Retinal pigment epithelial cell (primary cell): ENCODE data around the gene FAM163B.
A peak's percentile ranks its signal among the peaks of the same experiment; 100 is the strongest.

Experiments used
- DNase-seq: peaks from one replicate; pipeline ENCODE4 v3.0.0-alpha.2; 2010; ENCODE audit warnings: low read depth
- H3K4me3 ChIP-seq: 2 replicates; pipeline ENCODE4 v1.5.1; 2011; ENCODE audit warnings: mild to moderate bottlenecking, low read length, control low read depth, moderate library complexity
- TF ChIP-seq, protein P1 (sequence below): conservative IDR thresholded peaks from 2 replicates; pipeline ENCODE4 v1.5.1; 2011; ENCODE audit warnings: low read depth, low read length, control low read depth, inconsistent platforms

FAM163B gene

DNA sequence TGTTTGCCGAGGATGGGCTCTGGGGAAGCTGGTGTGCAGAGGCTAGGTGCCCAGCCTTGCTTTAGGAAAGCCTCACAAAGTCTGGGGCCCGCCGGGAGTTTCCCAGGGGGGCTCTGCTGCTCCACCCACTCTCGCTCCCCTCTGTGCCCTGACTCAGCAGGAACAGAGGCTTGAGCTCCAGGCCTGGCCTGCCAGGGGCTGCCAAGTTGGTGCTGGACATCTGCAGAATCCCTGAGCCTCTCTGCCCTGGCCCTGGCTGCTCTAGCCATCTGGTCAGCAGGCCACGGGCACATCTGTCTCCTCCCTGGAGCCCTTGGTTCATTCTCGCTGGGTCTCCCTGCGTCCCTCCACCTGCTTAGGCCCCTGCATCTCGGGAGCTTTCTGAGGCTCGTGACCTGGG is 75.3 kb downstream of the FAM163B start:
- TF ChIP-seq, protein P1, sequence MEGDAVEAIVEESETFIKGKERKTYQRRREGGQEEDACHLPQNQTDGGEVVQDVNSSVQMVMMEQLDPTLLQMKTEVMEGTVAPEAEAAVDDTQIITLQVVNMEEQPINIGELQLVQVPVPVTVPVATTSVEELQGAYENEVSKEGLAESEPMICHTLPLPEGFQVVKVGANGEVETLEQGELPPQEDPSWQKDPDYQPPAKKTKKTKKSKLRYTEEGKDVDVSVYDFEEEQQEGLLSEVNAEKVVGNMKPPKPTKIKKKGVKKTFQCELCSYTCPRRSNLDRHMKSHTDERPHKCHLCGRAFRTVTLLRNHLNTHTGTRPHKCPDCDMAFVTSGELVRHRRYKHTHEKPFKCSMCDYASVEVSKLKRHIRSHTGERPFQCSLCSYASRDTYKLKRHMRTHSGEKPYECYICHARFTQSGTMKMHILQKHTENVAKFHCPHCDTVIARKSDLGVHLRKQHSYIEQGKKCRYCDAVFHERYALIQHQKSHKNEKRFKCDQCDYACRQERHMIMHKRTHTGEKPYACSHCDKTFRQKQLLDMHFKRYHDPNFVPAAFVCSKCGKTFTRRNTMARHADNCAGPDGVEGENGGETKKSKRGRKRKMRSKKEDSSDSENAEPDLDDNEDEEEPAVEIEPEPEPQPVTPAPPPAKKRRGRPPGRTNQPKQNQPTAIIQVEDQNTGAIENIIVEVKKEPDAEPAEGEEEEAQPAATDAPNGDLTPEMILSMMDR: no peak
- no peak overlapping the region for H3K4me3 ChIP-seq
- DNase-seq: no peak

- H3K4me3 ChIP-seq: no peak overlapping the region
- DNase-seq: peak; percentile 34
These were observed 76.1 kb downstream of the FAM163B start for GRCh38 chr9:133532937-133533668.

GRCh38 chr9:133531293-133531692 is 77.9 kb downstream of the FAM163B start:
- no peak for DNase-seq
- no peak overlapping the region for H3K4me3 ChIP-seq
- TF ChIP-seq, protein P1: no peak

More at GRCh38 chr9:133532937-133533668, 76.1 kb downstream of the FAM163B start:
- TF ChIP-seq, protein P1: peak; percentile 67

GRCh38 chr9:133529874-133530273 is 79.3 kb downstream of the FAM163B start:
- TF ChIP-seq, protein P1: no peak
- no peak for DNase-seq

GRCh38 chr9:133529457-133529856 is 79.7 kb downstream of the FAM163B start:
- H3K4me3 ChIP-seq: no peak overlapping the region
- DNase-seq: no peak
- TF ChIP-seq, protein P1: no peak

More at GRCh38 chr9:133529874-133530273, 79.3 kb downstream of the FAM163B start:
- H3K4me3 ChIP-seq: no peak overlapping the region

- no peak for DNase-seq
- H3K4me3 ChIP-seq: no peak overlapping the region
- TF ChIP-seq, protein P1: no peak
These were observed 80.3 kb downstream of the FAM163B start for GRCh38 chr9:133528876-133529241.
